Measurements from ENCODE around the gene TADA2A.

Gene TADA2A

DNA sequence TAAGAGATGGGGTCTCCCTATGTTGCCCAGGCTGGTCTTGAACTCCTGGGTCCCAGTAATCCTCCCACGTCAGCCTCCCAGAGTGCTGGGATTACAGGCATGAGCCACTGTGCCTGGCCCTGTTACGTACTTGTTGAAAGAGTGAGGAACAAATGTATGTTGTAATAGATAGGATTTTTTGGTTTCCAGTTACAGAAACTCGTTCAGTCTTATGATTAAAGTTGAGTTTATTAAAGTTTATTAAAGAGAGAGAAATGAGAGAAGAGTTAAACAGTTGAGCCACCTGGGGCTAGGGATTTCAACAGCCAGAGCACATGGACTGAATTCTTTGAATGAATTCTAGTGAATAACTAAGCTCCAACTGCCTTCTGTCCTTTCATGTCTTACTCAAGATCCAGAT, 3.7 kb downstream of the TADA2A start:
- TF ChIP-seq, protein P1, sequence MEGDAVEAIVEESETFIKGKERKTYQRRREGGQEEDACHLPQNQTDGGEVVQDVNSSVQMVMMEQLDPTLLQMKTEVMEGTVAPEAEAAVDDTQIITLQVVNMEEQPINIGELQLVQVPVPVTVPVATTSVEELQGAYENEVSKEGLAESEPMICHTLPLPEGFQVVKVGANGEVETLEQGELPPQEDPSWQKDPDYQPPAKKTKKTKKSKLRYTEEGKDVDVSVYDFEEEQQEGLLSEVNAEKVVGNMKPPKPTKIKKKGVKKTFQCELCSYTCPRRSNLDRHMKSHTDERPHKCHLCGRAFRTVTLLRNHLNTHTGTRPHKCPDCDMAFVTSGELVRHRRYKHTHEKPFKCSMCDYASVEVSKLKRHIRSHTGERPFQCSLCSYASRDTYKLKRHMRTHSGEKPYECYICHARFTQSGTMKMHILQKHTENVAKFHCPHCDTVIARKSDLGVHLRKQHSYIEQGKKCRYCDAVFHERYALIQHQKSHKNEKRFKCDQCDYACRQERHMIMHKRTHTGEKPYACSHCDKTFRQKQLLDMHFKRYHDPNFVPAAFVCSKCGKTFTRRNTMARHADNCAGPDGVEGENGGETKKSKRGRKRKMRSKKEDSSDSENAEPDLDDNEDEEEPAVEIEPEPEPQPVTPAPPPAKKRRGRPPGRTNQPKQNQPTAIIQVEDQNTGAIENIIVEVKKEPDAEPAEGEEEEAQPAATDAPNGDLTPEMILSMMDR (IDR thresholded peaks at IDR 0.05), result no peak
- H3K4me1 Mint-ChIP-seq, result peaks cover 18% of the 10 kb centered on the region
- H3K27me3 Mint-ChIP-seq (ENCODE audit: low read depth, poor library complexity), result no peaks in the 10 kb centered on the region
- no peak for DNase-seq
- H3K9me3 Mint-ChIP-seq, result no peaks in the 10 kb centered on the region
- no peak overlapping the region for H3K27ac Mint-ChIP-seq
- H3K4me3 Mint-ChIP-seq, result no peak overlapping the region
- peaks cover 53% of the 10 kb centered on the region for H3K36me3 Mint-ChIP-seq (ENCODE audit: low read depth)

DNA sequence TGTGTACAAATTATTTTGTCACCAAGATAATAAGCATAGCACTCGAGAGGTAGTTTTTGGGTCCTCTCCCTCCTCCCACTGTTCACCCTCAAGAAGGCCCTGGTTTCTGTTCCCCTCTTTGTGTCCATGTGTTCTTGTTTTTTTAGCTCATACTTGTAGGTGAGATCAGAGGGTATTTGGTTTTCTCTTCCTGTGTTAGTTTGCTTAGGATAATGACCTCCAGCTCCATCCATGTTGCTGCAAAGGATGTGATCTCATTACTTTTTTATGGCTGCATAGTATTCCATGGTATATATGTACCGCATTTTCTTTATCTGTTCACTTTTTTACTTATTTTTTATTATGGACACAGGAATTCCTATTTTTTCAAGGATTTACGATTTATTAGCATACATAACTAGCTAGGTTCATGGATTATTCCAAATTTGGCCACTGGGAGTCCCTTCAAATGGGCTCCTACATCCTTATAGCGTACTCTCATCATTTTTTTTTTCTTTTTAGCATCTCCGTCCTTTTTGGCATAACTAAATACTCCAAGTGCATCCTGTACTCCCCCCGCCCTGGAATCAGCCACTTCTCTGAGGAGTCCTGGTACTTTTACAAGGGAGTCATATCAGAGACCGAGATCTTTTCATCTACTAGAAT, 7.3 kb downstream of the TADA2A start:
- no peak overlapping the region for H3K4me3 Mint-ChIP-seq
- H3K36me3 Mint-ChIP-seq (ENCODE audit: low read depth), result peaks cover 65% of the 10 kb centered on the region

DNA sequence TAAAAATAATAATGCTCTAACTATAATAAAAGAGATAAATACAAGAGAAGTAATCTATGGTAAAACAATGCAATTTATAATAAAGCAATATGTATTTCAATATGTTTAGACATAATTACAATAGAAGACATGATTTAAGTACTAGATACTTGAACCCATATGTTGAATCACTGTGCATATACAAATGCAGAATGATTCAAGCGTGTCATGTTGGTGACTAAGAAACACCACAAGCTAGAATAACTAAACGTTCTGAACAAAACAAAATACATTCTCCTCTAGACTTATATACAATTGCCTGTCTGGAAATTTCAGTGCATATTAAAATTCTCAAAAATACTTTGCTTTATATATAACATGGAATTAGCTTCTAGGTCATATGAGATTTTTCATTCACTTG, 11.2 kb downstream of the TADA2A start:
- DNase-seq, result no peak
- H3K27me3 Mint-ChIP-seq (ENCODE audit: low read depth, poor library complexity), result no peaks in the 10 kb centered on the region
- TF ChIP-seq, protein P1 (IDR thresholded peaks at IDR 0.05), result no peak
- H3K27ac Mint-ChIP-seq, result no peak overlapping the region
- peaks cover 60% of the 10 kb centered on the region for H3K36me3 Mint-ChIP-seq (ENCODE audit: low read depth)
- no peaks in the 10 kb centered on the region for H3K9me3 Mint-ChIP-seq
- no peaks in the 10 kb centered on the region for H3K4me1 Mint-ChIP-seq
- H3K4me3 Mint-ChIP-seq, result no peak overlapping the region

More for the DNA sequence above, 7.3 kb downstream of the TADA2A start:
- Mint-ChIP-seq H3K27ac (no peak overlapping the region), H3K4me1 (no peaks in the 10 kb centered on the region), H3K27me3 (ENCODE audit: low read depth, poor library complexity) (no peaks in the 10 kb centered on the region), H3K9me3 (no peaks in the 10 kb centered on the region)
- TF ChIP-seq, protein P1 (IDR thresholded peaks at IDR 0.05), result no peak
- DNase-seq, result no peak

DNA sequence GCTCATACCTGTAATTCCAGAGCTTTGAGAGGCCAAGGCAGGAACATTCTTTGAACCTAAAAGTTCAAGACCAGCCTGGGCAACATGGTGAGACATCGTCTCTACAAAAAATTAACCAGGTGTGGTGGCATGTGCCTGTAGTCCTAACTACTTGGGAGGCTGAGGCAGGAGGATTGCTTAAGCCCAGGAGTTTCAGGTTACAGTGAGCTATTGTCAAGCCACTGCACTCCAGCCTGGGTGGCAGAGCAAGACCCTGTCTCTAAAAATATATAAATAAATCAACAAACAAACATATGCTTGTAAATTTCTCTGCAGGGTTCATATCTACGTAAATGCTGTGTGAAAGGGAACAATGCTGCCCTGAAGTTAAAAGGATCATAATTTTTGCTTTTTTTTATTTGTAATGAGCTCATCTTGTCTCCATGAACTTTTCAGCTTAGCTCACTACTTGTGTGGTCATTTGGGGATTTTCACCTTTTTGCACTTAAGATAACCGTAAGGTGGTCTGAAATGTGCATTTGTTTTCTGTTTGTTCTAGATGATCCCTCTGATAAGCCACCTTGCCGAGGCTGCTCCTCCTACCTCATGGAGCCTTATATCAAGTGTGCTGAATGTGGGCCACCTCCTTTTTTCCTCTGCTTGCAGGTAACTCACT, 16.4 kb downstream of the TADA2A start:
- Mint-ChIP-seq H3K9me3 (no peaks in the 10 kb centered on the region), H3K27ac (peak overlapping the region; percentile 55), H3K4me3 (no peak overlapping the region)

DNA sequence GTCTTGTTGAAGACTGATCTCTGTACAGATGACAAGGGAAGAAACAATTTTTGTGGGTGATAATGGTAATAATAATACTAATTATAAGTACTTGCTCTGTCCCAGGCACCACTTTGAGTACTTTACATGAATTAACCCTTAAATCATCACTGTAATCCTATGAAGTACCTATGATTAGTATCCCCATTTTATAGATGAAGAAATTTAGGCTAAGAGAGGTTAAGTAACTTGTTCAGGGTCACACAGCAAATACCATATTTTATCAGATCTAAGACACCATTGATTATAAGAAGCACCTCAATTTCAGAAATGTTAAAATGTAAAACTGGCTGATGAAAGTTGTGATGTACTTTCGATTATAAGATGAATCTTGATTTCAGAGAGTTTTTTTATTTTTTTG, 18.6 kb downstream of the TADA2A start:
- Mint-ChIP-seq H3K4me1 (no peaks in the 10 kb centered on the region), H3K27ac (no peak overlapping the region), H3K9me3 (no peaks in the 10 kb centered on the region), H3K4me3 (no peak overlapping the region), H3K36me3 (ENCODE audit: low read depth) (peaks cover 69% of the 10 kb centered on the region), H3K27me3 (ENCODE audit: low read depth, poor library complexity) (no peaks in the 10 kb centered on the region)
- no peak for DNase-seq
- TF ChIP-seq, protein P1 (IDR thresholded peaks at IDR 0.05), result no peak

More for the DNA sequence above, 16.4 kb downstream of the TADA2A start:
- DNase-seq, result no peak
- TF ChIP-seq, protein P1 (IDR thresholded peaks at IDR 0.05), result no peak
- Mint-ChIP-seq H3K27me3 (ENCODE audit: low read depth, poor library complexity) (no peaks in the 10 kb centered on the region), H3K36me3 (ENCODE audit: low read depth) (peaks cover 71% of the 10 kb centered on the region), H3K4me1 (no peaks in the 10 kb centered on the region)

DNA sequence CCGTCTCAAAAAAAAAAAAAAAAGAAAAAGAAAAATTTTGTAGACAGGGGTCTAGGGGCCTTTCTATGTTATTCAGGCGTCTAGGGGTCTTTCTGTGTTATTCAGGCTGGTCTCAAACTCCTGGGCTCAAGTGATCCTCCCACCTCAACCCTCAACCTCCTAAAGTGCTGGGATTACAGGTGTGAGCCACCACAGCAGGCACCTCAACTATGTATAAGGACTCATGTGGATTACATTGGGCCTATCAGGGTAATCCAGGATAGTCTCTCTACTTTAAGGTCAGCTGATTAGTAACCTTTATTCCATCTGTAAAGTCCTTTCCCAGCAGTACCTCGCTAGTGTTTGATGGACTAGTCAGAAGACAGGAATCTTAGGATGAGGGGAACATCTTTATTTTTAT, 22.4 kb downstream of the TADA2A start:
- Mint-ChIP-seq H3K27me3 (ENCODE audit: low read depth, poor library complexity) (no peaks in the 10 kb centered on the region), H3K4me1 (no peaks in the 10 kb centered on the region), H3K4me3 (no peak overlapping the region), H3K9me3 (no peaks in the 10 kb centered on the region), H3K36me3 (ENCODE audit: low read depth) (peaks cover 64% of the 10 kb centered on the region), H3K27ac (no peak overlapping the region)
- TF ChIP-seq, protein P1 (IDR thresholded peaks at IDR 0.05), result no peak
- DNase-seq, result no peak
